Right forelimb (tissue), 1 donor: ENCODE results near the gene RABL6.
"Not testable (repeated sequence)": the region's sequence is repeated elsewhere in the genome, so short reads cannot be mapped to it uniquely, and the experiment has no call there.

Source experiments
- DNase-seq: peaks from one replicate; pipeline ENCODE4 v3.0.0-alpha.2; 2018

The RABL6 gene

GRCh38 chr9:136807281-136808074 is at the start of gene RABL6:
TSS of gene RABL6 (plus strand) at chr9:136807948. CDS start at chr9:136808197, 249 bp downstream.
- peak; percentile 91 for DNase-seq

- DNase-seq, result no peak
Observed at GRCh38 chr9:136759001-136759400, 48.7 kb upstream of the RABL6 start.

- no peak for DNase-seq
Observed at GRCh38 chr9:136759436-136760325, 48.1 kb upstream of the RABL6 start.

- no peak for DNase-seq
Observed at GRCh38 chr9:136760424-136760823, 47.3 kb upstream of the RABL6 start.

GRCh38 chr9:136760834-136761544 is 46.8 kb upstream of the RABL6 start:
- DNase-seq, result not testable (repeated sequence)

GRCh38 chr9:136761545-136761981 is 46.2 kb upstream of the RABL6 start:
- no peak for DNase-seq

GRCh38 chr9:136762221-136762691 is 45.5 kb upstream of the RABL6 start:
- DNase-seq, result no peak

- DNase-seq, result peak; percentile 60
Observed at GRCh38 chr9:136762915-136763648, 44.7 kb upstream of the RABL6 start.

GRCh38 chr9:136763649-136764035 is 44.1 kb upstream of the RABL6 start:
- no peak for DNase-seq

- no peak for DNase-seq
Observed at GRCh38 chr9:136764301-136764891, 43.4 kb upstream of the RABL6 start, which contains the start of gene LCN15. TSS of gene LCN15 (minus strand) at chr9:136764518. CDS start at chr9:136764488, 30 bp downstream.

GRCh38 chr9:136765041-136765440 is 42.7 kb upstream of the RABL6 start:
- no peak for DNase-seq

- not testable (repeated sequence) for DNase-seq
Observed at GRCh38 chr9:136765745-136766409, 41.9 kb upstream of the RABL6 start.

GRCh38 chr9:136766410-136767120 is 41.2 kb upstream of the RABL6 start:
- not testable (repeated sequence) for DNase-seq

- DNase-seq, result no peak
Observed at GRCh38 chr9:136769710-136770191, 38.0 kb upstream of the RABL6 start.

- no peak for DNase-seq
Observed at GRCh38 chr9:136771907-136772415, 35.8 kb upstream of the RABL6 start.

GRCh38 chr9:136773386-136774044 is 34.2 kb upstream of the RABL6 start:
- no peak for DNase-seq

GRCh38 chr9:136774416-136775045 is 33.2 kb upstream of the RABL6 start:
- DNase-seq, result no peak

GRCh38 chr9:136775191-136775590 is 32.6 kb upstream of the RABL6 start:
- no peak for DNase-seq

- no peak for DNase-seq
Observed at GRCh38 chr9:136776947-136777346, 30.8 kb upstream of the RABL6 start.
